HepG2 (cell line): ENCODE data around the gene SLC13A1.

Experiments used
- GTF2F1 ChIP-seq: fragments of 150-350 bp; IDR thresholded peaks from 2 replicates; pipeline ENCODE4 v1.6.1; 2014; ENCODE audit warnings: low read length
- JUN ChIP-seq: sonication (generic); formaldehyde crosslinking; IDR thresholded peaks from 2 replicates; pipeline ENCODE4 v1.4.0; 2020; ENCODE audit warnings: mild to moderate bottlenecking, missing genetic modification reagents
- POLR2A ChIP-seq, 2 experiments: IDR thresholded peaks; 2 replicates each; pipeline ENCODE4 v1.6.1; 2011; ENCODE audit warnings: low read depth in 2 of 2, low read length in 2 of 2, mild to moderate bottlenecking in 1 of 2, moderate library complexity in 1 of 2; ENCODE audit not compliant: insufficient read depth in 1 of 2
- ZNF616 ChIP-seq: sonication (generic); formaldehyde crosslinking; IDR thresholded peaks from 2 replicates; pipeline ENCODE4 v1.5.0; 2020; ENCODE audit warnings: low read depth, mild to moderate bottlenecking, missing genetic modification reagents
- TF ChIP-seq, protein P1 (sequence below): sonication (generic); formaldehyde crosslinking; IDR thresholded peaks from 2 replicates; pipeline ENCODE4 v1.5.0; 2020; ENCODE audit warnings: missing genetic modification reagents
- TF ChIP-seq, protein P2 (sequence below): sonication (generic); formaldehyde crosslinking; IDR thresholded peaks from 2 replicates; pipeline ENCODE4 v1.4.0; 2020; ENCODE audit warnings: missing genetic modification reagents
- TF ChIP-seq, protein P3 (sequence below): sonication (generic); formaldehyde crosslinking; IDR thresholded peaks from 2 replicates; pipeline ENCODE4 v1.5.0; 2020; ENCODE audit warnings: mild to moderate bottlenecking, missing genetic modification reagents, moderate library complexity

DNA sequence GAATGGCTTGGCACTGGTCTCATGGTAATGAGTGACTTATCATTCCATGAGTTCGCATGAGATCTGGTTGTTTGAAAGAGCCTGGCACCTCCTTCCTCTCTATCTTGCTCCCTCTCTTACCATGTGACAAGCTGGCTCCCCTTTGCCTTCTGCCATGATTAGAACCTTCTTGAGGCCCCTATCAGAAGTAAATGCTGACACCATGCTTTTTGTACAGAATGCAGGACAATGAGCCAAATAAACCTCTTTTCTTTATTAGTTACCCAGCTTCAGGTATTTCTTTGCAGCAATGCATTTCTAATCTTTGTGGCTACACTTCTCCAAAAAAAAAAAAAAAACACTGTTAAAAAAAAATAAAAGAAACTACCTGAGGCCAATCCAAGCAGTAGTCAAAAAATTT lies 17.1 kb upstream of the SLC13A1 start:
- TF ChIP-seq GTF2F1 (no peak), JUN (no peak), POLR2A (IDR thresholded peaks at IDR 0.05; ENCODE audit: insufficient read depth in 1 of 2, low read depth in 2 of 2, low read length in 2 of 2) (no peak), ZNF616 (CRISPR knock-in tag) (no peak)
- TF ChIP-seq, protein P1, sequence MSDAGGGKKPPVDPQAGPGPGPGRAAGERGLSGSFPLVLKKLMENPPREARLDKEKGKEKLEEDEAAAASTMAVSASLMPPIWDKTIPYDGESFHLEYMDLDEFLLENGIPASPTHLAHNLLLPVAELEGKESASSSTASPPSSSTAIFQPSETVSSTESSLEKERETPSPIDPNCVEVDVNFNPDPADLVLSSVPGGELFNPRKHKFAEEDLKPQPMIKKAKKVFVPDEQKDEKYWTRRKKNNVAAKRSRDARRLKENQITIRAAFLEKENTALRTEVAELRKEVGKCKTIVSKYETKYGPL (CRISPR knock-in tag): no peak
- TF ChIP-seq, protein P2, sequence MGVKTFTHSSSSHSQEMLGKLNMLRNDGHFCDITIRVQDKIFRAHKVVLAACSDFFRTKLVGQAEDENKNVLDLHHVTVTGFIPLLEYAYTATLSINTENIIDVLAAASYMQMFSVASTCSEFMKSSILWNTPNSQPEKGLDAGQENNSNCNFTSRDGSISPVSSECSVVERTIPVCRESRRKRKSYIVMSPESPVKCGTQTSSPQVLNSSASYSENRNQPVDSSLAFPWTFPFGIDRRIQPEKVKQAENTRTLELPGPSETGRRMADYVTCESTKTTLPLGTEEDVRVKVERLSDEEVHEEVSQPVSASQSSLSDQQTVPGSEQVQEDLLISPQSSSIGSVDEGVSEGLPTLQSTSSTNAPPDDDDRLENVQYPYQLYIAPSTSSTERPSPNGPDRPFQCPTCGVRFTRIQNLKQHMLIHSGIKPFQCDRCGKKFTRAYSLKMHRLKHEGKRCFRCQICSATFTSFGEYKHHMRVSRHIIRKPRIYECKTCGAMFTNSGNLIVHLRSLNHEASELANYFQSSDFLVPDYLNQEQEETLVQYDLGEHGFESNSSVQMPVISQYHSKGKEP (CRISPR knock-in tag): no peak
- TF ChIP-seq, protein P3, sequence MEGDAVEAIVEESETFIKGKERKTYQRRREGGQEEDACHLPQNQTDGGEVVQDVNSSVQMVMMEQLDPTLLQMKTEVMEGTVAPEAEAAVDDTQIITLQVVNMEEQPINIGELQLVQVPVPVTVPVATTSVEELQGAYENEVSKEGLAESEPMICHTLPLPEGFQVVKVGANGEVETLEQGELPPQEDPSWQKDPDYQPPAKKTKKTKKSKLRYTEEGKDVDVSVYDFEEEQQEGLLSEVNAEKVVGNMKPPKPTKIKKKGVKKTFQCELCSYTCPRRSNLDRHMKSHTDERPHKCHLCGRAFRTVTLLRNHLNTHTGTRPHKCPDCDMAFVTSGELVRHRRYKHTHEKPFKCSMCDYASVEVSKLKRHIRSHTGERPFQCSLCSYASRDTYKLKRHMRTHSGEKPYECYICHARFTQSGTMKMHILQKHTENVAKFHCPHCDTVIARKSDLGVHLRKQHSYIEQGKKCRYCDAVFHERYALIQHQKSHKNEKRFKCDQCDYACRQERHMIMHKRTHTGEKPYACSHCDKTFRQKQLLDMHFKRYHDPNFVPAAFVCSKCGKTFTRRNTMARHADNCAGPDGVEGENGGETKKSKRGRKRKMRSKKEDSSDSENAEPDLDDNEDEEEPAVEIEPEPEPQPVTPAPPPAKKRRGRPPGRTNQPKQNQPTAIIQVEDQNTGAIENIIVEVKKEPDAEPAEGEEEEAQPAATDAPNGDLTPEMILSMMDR (CRISPR knock-in tag): no peak
